Stomach smooth muscle (tissue), 2 donors: Measurements from ENCODE around the gene GABBR1.

Source experiments
- H3K27ac ChIP-seq: one replicate; pipeline ENCODE4 v1.7.0; 2013; ENCODE audit warnings: mild to moderate bottlenecking, low read length, inconsistent platforms
- H3K27me3 ChIP-seq, 2 donors: one replicate each; pipeline ENCODE4 v1.7.0; 2013; ENCODE audit warnings: low read length in 2 of 2; ENCODE audit not compliant: insufficient read depth in 2 of 2, control insufficient read depth in 1 of 2
- H3K36me3 ChIP-seq, 2 donors: one replicate each; pipeline ENCODE4 v1.7.0; 2013; ENCODE audit warnings: low read length in 2 of 2; ENCODE audit not compliant: control insufficient read depth in 2 of 2, insufficient read depth in 2 of 2
- H3K4me1 ChIP-seq: one replicate; pipeline ENCODE4 v1.7.0; 2013; ENCODE audit warnings: low read length; ENCODE audit not compliant: control insufficient read depth, insufficient read depth
- H3K4me3 ChIP-seq, 2 donors: one replicate each; pipeline ENCODE4 v1.7.0; 2013; ENCODE audit warnings: low read length in 2 of 2
- H3K9ac ChIP-seq, 2 donors: one replicate each; pipeline ENCODE4 v1.7.0; 2013; ENCODE audit warnings: low read length in 2 of 2, mild to moderate bottlenecking in 1 of 2
- H3K9me3 ChIP-seq, 2 donors: one replicate each; pipeline ENCODE4 v1.7.0; 2013; ENCODE audit warnings: low read length in 2 of 2; ENCODE audit not compliant: control insufficient read depth in 2 of 2
- donor health status: healthy.
- donor health status: Pancreatic carcinoma.

Gene GABBR1

DNA sequence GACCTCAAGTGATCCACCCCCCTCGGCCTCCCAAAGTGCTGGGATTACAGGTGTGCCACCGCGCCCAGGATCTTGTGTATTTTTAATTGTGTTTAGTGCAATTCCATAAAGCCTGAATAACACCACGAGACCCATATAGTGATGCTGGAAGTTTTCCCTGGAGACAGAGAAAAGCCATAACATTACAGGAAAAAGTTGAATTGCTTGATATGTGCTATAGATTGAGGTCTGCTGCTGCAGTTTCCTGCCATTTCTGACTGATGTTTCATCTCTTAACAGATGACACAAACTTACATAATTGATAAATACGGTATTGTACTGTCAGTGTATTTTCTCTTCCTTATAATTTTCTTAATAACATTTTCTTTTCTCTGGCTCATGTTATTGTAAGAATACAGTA, 66.1 kb downstream of the GABBR1 start:
- H3K4me1 ChIP-seq = no peaks in the 10 kb centered on the region
- no peak overlapping the region for H3K27ac ChIP-seq
- H3K9me3 ChIP-seq = no peaks in the 10 kb centered on the region
- peaks cover 0 to under 1% of the 10 kb centered on the region in 2 donors for H3K27me3 ChIP-seq
- H3K36me3 ChIP-seq = no peaks in the 10 kb centered on the region
- no peak overlapping the region for H3K4me3 ChIP-seq
- H3K9ac ChIP-seq = no peak overlapping the region

DNA sequence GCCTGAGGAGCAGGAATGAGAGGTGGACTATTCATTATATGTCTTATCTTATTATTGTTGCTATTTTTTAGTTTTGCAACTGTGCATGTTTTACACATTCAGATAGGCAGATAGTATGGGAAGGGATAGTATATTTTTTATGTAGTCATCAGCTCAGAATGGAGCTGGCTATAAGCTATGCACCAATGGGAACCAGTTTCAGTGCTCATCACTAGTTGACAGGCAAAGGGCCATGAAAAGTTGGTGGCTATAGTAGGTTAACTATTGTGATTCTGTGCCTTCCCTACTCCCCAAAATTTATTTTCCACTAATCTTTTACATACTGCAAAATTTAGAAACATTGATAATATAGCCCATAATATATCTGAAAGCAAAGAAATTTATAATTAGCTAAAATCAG, 68.1 kb downstream of the GABBR1 start:
- H3K4me3 ChIP-seq = no peak overlapping the region
- no peaks in the 10 kb centered on the region for H3K27me3 ChIP-seq

DNA sequence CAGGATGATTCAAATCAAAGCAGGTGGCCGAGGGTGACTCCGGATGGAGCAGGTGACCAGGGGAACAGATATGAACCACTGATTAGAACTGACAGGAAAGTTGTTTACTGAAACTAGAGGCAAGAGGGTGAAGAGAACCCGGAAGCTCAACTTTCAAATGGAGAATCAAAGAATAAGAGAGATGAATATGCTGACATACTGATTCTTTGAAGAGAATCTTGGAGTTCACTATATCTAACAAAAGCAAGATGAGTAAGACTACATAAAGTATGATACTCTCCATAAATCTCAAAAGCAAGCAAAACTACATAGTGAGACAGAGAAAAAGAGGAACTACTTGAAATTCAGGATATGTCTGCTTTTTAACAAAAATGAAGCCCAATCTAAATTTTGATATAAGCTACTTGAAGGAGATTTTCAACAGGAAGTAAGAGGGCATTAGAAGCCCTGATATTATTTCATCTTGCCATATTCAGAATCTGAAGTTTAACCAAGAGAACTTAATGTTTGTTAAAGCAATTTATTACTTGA, 69.5 kb downstream of the GABBR1 start:
- no peaks in the 10 kb centered on the region for H3K27me3 ChIP-seq
- H3K9ac ChIP-seq = no peak overlapping the region
- no peaks in the 10 kb centered on the region for H3K4me1 ChIP-seq
- no peak overlapping the region for H3K27ac ChIP-seq
- no peaks in the 10 kb centered on the region for H3K9me3 ChIP-seq
- H3K4me3 ChIP-seq = no peak overlapping the region
- no peaks in the 10 kb centered on the region for H3K36me3 ChIP-seq

More for the DNA sequence above, 68.1 kb downstream of the GABBR1 start:
- H3K36me3 ChIP-seq = no peaks in the 10 kb centered on the region
- H3K9me3 ChIP-seq = no peaks in the 10 kb centered on the region
- no peaks in the 10 kb centered on the region for H3K4me1 ChIP-seq
- no peak overlapping the region for H3K27ac ChIP-seq
- H3K9ac ChIP-seq = no peak overlapping the region

DNA sequence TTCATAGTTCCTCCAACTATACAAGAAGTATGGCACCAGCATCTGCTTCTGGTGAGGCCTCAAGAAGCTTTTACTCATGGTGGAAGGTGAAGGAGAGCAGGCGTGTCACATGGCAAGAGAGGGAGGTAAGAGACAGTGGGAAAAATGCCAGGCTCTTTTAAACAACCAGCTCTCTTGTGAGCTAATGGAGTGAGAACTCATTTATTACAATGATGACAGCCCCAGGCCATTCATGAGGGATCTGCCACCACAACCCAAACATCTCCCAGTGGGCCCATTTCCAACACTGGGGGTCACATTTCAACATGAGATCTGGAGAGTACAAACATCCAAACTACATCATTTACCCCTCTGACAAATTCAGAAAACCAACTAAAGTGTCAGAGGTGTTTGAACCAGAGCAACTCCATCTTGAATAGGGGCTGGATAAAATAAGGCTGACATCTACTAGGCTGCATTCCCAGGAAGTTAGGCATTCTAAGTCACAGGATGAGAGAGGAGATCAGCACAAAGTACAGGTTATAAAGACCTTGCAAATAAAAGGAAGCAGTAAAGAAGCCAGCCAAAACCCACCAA, 71.3 kb downstream of the GABBR1 start:
- Histone ChIP-seq H3K9me3 (no peaks in the 10 kb centered on the region), H3K4me1 (no peaks in the 10 kb centered on the region), H3K27ac (no peak overlapping the region), H3K4me3 (no peak overlapping the region), H3K27me3 (peaks cover 0 to 4% of the 10 kb centered on the region in 2 donors), H3K9ac (no peak overlapping the region), H3K36me3 (no peaks in the 10 kb centered on the region)

DNA sequence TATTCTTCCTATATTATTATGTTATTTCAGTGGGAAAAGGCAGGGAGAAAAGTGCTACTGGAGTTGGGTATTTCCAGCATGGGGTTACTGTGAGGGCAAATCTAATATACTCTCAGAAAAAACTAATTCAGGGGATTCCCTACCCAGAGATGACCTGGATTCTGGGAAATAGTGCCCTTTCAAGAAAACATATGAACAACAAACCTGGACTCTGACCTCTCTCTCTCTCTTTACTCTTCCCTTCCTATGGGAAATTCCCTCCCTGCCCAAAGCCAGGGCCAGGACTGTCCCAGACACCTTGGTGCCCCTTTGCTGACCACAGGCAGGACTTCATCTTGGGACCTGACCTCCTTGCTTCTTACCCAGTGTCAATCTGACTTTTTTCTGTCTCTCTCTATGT, 71.9 kb downstream of the GABBR1 start:
- H3K27me3 ChIP-seq = peaks cover under 1 to 9% of the 10 kb centered on the region in 2 donors
- no peaks in the 10 kb centered on the region for H3K4me1 ChIP-seq
- H3K4me3 ChIP-seq = no peak overlapping the region
- no peaks in the 10 kb centered on the region for H3K36me3 ChIP-seq
- no peak overlapping the region for H3K27ac ChIP-seq
- H3K9ac ChIP-seq = no peak overlapping the region
- H3K9me3 ChIP-seq = no peaks in the 10 kb centered on the region

DNA sequence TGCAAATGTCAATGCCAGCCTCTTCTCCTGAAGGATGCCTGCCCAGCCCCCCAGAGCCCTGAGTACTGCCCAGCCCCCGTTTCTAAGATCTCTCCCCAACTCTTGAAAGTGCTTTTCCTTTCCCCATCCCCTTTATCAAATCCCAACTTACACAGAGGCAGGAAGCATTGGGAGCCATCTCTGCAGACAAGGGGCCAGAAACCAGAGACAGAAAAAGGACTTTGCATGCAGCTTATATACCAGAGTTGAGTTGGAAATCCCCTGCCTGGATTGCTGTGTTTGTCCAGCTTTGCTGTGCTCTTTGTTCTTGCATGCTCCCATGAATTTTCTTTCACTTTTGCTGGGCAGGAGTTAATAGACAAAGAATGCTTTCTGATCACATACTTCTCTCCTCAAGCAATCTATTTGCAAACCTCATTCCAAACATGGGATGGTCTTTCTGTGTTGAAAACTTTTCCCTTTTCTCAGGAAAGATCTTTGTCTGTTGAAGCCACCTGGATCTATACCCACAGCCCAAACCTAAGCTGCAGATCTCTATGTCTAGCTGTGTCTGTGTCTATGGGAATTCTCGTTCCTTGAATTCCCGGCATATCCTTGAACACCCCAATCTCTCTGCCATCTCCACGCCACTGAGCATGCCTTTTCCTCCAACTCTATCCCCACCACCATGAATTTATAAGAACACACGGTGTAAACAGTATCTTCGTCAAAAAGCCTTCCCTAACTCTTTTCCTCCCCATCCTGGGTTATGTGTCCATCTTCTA, 73.3 kb downstream of the GABBR1 start, which contains the start of gene UBD:
UBD (minus strand) TSS at position 209 of the 764 bp plus-strand sequence; CDS start at position 178, 31 bp downstream.
- Histone ChIP-seq H3K4me3 (no peak within 1 kb of the TSS), H3K4me1 (no peaks in the 10 kb centered on the region), H3K27ac (no peak within 1 kb of the TSS), H3K27me3 (peaks cover 11 to 16% of the 10 kb centered on the region in 2 donors), H3K9ac (no peak within 1 kb of the TSS), H3K36me3 (no peaks in the 10 kb centered on the region), H3K9me3 (no peaks in the 10 kb centered on the region)

GRCh38 chr6:29558439-29559079, 74.4 kb downstream of the GABBR1 start:
- Histone ChIP-seq H3K27ac (no peak overlapping the region), H3K4me1 (peaks cover 6% of the 10 kb centered on the region), H3K27me3 (peaks cover 22% of the 10 kb centered on the region in 2 donors), H3K36me3 (no peaks in the 10 kb centered on the region), H3K4me3 (no peak overlapping the region), H3K9me3 (no peaks in the 10 kb centered on the region), H3K9ac (no peak overlapping the region)

DNA sequence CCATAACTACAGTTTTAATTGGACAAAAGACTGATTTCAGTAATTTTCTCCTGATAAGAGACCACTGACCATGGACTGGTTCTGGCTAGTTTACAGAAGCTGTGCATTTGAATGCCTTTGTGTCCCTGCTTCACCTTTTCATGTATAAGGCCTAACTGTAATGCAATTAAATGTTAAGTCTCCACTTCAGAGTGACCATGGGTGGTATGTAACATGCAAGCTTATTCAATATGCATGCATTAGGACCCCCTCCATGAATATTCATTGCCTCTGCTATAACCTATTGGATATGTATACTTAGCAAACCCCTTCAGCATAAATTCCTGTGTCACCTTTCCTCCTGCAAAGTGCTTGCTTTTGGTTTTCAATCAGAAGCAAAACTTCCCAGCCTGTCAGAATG, 75.7 kb downstream of the GABBR1 start:
- Histone ChIP-seq H3K9ac (no peak overlapping the region), H3K27me3 (peaks cover 25 to 30% of the 10 kb centered on the region in 2 donors), H3K27ac (no peak overlapping the region), H3K36me3 (no peaks in the 10 kb centered on the region), H3K9me3 (no peaks in the 10 kb centered on the region), H3K4me3 (no peak overlapping the region), H3K4me1 (peaks cover 15% of the 10 kb centered on the region)

DNA sequence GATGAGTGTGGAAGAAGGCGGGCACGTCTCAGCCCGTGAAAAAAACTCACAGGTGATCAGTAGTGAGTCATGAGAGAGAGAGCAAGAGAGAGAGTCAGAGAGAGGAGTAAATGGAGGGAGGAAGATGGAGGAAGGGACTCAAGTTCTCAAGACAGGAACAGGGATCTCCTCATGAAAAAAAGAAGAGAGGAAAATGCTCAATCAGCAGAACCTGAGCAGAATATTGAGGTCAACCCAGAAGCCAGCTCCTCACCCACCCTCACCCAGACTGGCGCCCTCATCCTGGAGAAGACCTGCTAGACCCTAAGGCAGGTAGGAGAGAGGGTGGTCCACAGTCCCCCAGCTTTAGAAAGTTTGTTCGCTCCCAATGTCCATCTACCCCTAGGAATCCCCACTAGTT, 78.2 kb downstream of the GABBR1 start:
- H3K4me3 ChIP-seq = no peak overlapping the region
- no peaks in the 10 kb centered on the region for H3K9me3 ChIP-seq
- no peak overlapping the region for H3K27ac ChIP-seq
- H3K36me3 ChIP-seq = no peaks in the 10 kb centered on the region
- no peak overlapping the region for H3K9ac ChIP-seq
- H3K4me1 ChIP-seq = peaks cover 15% of the 10 kb centered on the region
- peaks cover 25 to 30% of the 10 kb centered on the region in 2 donors for H3K27me3 ChIP-seq

DNA sequence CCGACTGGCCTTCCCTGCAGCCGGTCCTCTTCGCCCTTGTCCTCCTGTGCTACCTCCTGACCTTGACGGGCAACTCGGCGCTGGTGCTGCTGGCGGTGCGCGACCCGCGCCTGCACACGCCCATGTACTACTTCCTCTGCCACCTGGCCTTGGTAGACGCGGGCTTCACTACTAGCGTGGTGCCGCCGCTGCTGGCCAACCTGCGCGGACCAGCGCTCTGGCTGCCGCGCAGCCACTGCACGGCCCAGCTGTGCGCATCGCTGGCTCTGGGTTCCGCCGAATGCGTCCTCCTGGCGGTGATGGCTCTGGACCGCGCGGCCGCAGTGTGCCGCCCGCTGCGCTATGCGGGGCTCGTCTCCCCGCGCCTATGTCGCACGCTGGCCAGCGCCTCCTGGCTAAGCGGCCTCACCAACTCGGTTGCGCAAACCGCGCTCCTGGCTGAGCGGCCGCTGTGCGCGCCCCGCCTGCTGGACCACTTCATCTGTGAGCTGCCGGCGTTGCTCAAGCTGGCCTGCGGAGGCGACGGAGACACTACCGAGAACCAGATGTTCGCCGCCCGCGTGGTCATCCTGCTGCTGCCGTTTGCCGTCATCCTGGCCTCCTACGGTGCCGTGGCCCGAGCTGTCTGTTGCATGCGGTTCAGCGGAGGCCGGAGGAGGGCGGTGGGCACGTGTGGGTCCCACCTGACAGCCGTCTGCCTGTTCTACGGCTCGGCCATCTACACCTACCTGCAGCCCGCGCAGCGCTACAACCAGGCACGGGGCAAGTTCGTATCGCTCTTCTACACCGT, 79.5 kb downstream of the GABBR1 start:
- no peaks in the 10 kb centered on the region for H3K9me3 ChIP-seq
- H3K36me3 ChIP-seq = no peaks in the 10 kb centered on the region
- H3K4me3 ChIP-seq = peak overlapping the region; percentile 23 to 74
- no peak overlapping the region for H3K9ac ChIP-seq
- peaks cover 25 to 30% of the 10 kb centered on the region in 2 donors for H3K27me3 ChIP-seq
- no peak overlapping the region for H3K27ac ChIP-seq
- H3K4me1 ChIP-seq = peaks cover 15% of the 10 kb centered on the region
